WI38 (cell line): ENCODE results near the gene SFXN5.

ENCODE experiments used
- H3K4me3 ChIP-seq: 2 replicates; pipeline ENCODE4 v1.5.1; 2011; ENCODE audit warnings: low read depth, mild to moderate bottlenecking, control low read depth, low read length
- CTCF ChIP-seq: IDR thresholded peaks from 2 replicates; pipeline ENCODE4 v1.5.1; 2012; ENCODE audit warnings: low read depth, mild to moderate bottlenecking, control low read depth, low read length

The SFXN5 gene

GRCh38 chr2:72985891-72986683 lies 85.4 kb downstream of the SFXN5 start:
- H3K4me3 ChIP-seq: no peak overlapping the region
- no peak for TF ChIP-seq CTCF

- no peak for TF ChIP-seq CTCF
- H3K4me3 ChIP-seq: no peak overlapping the region
These were observed 86.4 kb downstream of the SFXN5 start for GRCh38 chr2:72985136-72985535.

- TF ChIP-seq CTCF: no peak
- H3K4me3 ChIP-seq: no peak overlapping the region
These were observed 87.3 kb downstream of the SFXN5 start for GRCh38 chr2:72984172-72984671.

- TF ChIP-seq CTCF: no peak
- H3K4me3 ChIP-seq: no peak overlapping the region
These were observed 87.9 kb downstream of the SFXN5 start for GRCh38 chr2:72983500-72984161.

- TF ChIP-seq CTCF: no peak
- H3K4me3 ChIP-seq: no peak overlapping the region
These were observed 88.6 kb downstream of the SFXN5 start for GRCh38 chr2:72982781-72983499.

GRCh38 chr2:72982219-72982618 lies 89.3 kb downstream of the SFXN5 start:
- TF ChIP-seq CTCF: no peak
- H3K4me3 ChIP-seq: no peak overlapping the region

- H3K4me3 ChIP-seq: no peak overlapping the region
- no peak for TF ChIP-seq CTCF
These were observed 90.0 kb downstream of the SFXN5 start for GRCh38 chr2:72981536-72981935.
